Activated CD8-positive, alpha-beta memory T cell treated with anti-CD3 and anti-CD28 coated beads, Interleukin-2, amount 50 U/mL, for 1 hour (primary cell): ENCODE data around the gene GNB2.
"Not testable (repeated sequence)": the region's sequence is repeated elsewhere in the genome, so short reads cannot be mapped to it uniquely, and the experiment has no call there.

Source experiments
- DNase-seq: peaks from one replicate; pipeline ENCODE4 v3.0.0-alpha.2; 2020; ENCODE audit errors: extremely low read depth

The GNB2 gene

DNA sequence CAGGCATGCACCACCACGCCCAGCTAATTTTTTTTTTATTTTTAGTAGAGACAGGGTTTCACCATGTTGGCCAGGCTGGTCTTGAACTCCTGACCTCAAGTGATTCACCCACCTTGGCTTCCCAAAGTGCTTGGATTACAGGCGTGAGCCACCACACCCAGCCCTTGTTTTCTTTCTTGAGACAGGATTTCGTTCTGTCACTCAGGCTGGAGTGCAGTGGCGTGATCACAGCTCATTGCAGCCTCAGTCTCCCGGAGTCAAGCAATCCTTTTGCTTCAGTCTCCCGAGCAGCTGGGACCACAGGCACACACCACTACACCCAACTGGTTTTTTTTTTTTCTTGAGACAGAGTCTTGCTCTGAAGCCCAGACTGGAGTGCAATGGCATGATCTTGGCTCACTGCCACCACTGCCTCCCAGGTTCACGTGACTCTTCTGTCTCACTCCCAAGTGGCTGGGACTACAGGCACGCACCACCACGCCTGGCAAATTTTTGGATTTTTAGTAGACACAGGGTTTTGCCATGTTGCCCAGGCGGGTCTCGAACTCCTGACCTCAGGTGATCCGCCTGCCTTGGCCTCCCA, 11.3 kb upstream of the GNB2 start:
- DNase-seq: not testable (repeated sequence)

GRCh38 chr7:100665168-100665726, 8.3 kb upstream of the GNB2 start:
- DNase-seq: no peak

GRCh38 chr7:100667331-100668068, 6.0 kb upstream of the GNB2 start:
- DNase-seq: no peak

DNA sequence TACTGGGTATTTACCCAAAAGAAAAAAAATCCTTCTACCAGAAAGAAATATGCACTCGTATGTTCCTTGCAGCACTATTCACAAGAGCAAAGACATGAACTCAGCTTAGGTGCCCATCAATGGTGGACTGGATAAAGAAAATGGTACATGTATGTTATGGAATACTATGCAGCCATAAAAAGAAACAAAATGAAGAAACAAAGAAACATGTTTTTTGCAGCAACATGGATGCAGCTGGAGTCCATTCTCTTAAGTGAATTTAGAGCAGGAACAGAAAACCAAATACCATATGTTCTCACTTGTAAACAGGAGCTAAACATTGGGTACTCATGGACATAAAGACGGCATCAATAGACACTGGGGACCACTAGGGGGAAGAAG, 5.5 kb upstream of the GNB2 start:
- DNase-seq: no peak

- not testable (repeated sequence) for DNase-seq
These were observed 4.4 kb upstream of the GNB2 start for GRCh38 chr7:100669106-100669505.

DNA sequence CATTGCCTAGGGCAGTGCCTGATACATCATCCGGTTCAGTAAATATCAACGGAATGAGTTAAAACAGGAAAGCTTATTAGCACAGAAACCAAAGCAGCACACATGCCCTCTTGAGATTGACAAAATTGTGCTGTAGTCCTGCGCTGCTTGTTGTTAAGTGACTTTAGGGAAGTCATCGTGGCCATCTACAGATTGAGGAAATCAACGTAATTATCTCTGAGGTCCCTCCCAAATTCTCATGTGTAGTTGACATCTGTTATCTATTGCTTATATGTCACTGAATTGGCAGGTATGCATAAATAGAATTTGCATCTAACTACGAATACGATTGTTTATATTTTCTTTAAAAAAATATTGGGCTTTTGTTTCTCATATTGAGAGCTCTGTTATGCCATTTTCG, 3.5 kb upstream of the GNB2 start:
- no peak for DNase-seq

GRCh38 chr7:100671353-100672327, 1.9 kb upstream of the GNB2 start:
- DNase-seq: no peak

GRCh38 chr7:100673942-100674410, 436 bp downstream of the GNB2 start:
- no peak for DNase-seq

DNA sequence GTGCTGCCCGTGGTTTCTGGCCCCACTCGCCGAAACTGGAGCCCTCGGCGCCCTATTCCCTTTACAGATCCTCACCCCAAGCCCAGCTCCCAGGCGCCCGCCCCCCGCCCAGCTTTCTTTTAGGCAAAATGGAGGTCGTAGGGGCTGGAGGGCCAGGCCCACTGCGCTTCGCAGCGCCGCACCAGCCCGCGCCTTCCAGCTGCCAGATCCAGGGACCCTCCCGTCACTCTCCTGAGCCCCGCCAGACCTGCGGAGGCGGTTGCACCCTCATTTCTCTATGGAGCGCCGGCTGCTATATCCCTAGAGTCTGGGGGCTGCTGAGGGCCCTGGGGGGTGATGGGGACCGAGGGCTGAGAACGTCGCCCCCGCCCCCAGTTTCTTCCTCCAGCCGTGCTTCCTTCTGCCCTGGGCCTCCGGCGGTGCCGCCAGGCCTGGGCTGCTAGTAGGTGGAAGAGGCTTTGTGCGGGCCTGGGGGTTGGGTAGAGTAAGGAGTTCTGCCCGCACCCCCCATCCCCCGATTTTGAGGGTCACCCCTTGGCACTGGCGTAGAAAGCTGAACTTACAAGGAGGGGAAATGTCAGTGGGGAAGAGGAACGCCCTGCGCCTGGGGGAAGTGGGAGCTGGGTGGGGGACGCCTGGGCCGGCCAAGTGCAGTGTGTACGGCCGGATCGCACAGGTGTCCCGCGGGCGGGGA, 1.0 kb downstream of the GNB2 start:
- no peak for DNase-seq

GRCh38 chr7:100675105-100675451, 1.5 kb downstream of the GNB2 start:
- no peak for DNase-seq

DNA sequence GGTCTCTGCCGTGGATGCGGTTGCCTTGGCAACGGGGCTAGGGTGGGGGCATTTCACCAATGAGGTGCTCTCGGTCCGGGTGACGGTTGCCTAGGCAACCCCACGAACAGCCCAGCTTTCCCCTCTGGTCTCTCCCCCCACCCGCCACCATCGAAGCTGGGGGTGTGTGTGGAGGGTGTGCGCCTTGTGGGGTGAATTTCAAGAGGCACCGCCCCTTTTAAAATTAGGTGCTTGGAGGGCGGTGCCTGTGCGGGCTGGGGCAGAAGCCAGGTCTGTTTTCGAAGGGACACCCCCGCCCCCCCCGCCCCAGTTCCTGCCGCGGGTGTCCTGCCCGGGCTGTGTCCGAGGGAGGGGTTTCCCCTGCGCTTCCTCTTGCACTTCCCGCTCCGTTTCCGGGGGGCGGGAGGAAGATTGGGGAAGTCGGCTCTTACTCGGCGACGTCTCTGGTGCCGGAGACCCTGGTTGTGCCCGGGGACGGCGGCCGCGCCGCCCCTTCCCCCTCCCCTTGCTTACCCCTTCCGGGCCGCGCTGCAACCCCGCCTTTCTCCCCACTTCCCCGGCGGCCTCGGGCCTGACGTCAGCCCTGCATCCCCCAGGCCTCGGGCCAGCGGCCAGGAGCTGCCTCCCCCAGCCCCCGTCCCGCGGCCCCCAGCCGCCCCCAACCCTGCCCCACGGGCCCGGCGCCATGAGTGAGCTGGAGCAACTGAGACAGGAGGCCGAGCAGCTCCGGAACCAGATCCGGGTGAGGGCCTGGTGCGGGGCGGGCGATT, 2.2 kb downstream of the GNB2 start:
- peak; percentile 92 for DNase-seq

DNA sequence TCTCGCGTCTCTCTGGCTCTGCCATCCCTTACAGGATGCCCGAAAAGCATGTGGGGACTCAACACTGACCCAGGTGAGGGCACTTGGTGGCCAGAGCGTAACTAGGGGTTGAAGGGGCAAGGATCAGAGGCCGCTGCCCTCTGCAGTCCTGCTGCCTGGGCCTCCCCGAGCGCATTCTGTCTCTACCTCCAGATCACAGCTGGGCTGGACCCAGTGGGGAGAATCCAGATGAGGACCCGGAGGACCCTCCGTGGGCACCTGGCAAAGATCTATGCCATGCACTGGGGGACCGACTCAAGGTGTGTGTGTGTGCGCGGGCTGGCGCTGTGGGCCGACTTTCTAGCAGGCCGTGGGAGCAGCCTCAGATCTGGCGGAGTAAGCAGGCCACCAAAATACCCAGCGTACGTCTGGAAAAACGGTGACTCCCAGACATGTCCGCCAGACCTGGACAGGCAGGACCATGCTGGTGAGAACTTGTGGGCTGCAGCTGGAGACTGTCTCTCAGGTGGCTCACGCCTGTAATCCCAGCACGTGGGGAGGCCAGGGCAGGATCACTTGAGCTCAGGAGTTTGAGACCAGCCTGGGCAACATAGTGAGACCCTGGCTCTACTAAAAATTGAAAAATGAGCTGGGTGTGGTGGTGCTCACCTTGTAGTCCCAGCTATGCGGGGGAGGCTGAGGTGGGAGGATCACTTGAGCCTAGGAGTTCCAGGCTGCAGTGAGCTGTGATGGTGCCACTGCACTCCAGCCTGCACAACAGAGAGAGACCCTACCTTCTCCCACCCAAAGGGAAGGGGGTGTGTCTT, 3.2 kb downstream of the GNB2 start:
- DNase-seq: no peak

- DNase-seq: no peak
These were observed 4.0 kb downstream of the GNB2 start for GRCh38 chr7:100677308-100678267.

DNA sequence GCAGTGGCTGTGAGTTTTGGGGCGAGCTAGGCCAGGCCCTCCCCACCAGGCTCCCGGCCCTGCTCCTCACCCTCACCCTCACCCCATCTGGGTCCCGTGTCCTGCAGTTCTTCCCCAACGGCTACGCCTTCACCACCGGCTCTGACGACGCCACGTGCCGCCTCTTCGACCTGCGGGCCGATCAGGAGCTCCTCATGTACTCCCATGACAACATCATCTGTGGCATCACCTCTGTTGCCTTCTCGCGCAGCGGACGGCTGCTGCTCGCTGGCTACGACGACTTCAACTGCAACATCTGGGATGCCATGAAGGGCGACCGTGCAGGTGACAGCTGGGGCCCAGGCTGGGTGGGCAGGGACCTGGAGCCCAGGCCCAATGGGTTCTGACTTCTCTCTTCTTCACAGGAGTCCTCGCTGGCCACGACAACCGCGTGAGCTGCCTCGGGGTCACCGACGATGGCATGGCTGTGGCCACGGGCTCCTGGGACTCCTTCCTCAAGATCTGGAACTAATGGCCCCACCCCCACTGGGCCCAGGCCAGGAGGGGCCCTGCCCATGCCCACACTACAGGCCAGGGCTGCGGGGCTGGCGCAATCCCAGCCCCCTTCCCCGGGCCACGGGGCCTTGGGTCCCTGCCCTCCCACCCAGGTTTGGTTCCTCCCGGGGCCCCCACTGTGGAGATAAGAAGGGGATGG, 4.9 kb downstream of the GNB2 start:
- no peak for DNase-seq

DNA sequence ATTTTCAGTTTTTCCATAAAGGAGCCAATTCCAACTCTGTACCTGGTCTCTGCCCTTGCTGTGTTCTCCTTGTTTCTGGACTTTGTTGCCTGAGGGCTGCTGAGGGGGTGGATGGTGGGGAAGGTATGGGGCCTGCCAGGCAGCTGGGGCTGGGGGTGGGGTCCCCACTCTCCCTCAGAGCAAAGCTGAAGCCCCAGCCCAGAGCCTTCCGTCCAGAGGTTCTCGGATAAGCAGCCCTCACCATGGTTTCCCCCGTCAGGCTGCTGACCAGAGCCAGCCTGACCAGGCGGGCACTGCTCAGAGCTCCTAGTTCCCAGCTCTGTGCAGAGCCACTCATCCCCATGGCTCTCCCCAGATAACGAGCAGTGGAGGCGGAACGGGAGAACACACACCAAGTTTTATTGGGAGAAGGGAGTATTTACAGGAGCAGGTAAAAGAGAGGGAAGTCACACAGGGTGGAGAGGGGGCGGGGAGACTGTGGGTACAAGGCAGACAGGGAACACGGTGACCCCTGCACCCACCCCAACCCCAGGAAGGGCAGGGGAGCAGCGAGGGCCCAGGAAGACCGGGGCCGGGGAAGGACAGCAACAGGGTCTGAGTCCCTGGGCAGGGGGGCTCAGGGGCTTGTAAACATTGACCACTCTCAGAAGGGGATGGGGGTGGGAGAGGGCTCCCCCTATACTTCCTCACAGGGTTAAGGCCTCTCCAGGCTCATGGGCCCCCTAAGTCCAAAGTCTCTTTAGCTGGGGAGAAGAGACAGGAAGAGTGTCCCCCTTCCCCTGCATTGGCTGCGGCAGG, 5.8 kb downstream of the GNB2 start:
- no peak for DNase-seq

- DNase-seq: no peak
These were observed 6.5 kb downstream of the GNB2 start for GRCh38 chr7:100679927-100680575.
